Sigmoid colon (tissue), 4 donors: Measurements from ENCODE around the gene KIF26A.

Experiments used
- EP300 ChIP-seq, 4 donors: sonication (generic); formaldehyde crosslinking; IDR thresholded peaks; one replicate each; pipeline ENCODE4 v1.6.1; 2017; ENCODE audit warnings: antibody characterized with exemption in 4 of 4
- POLR2A ChIP-seq, 2 donors: fragments of 450-650 bp; IDR thresholded peaks; one replicate each; pipeline ENCODE4 v1.6.1; 2016; ENCODE audit warnings: antibody characterized with exemption in 2 of 2, mild to moderate bottlenecking in 2 of 2, moderate library complexity in 2 of 2
- POLR2AphosphoS5 ChIP-seq, 4 donors: sonication (generic); formaldehyde crosslinking; IDR thresholded peaks; one replicate each; pipeline ENCODE4 v1.6.1; 2017; ENCODE audit warnings: antibody characterized with exemption in 4 of 4
- TF ChIP-seq, protein P1 (sequence below), 4 experiments: fragments of 450-650 bp in 3 of 4; fragments of 200-600 bp in 1 of 4; IDR thresholded peaks; one replicate each; pipeline ENCODE4 v1.5.1; 2016 to 2019; ENCODE audit warnings: antibody characterized with exemption in 4 of 4, mild to moderate bottlenecking in 3 of 4, moderate library complexity in 2 of 4

DNA sequence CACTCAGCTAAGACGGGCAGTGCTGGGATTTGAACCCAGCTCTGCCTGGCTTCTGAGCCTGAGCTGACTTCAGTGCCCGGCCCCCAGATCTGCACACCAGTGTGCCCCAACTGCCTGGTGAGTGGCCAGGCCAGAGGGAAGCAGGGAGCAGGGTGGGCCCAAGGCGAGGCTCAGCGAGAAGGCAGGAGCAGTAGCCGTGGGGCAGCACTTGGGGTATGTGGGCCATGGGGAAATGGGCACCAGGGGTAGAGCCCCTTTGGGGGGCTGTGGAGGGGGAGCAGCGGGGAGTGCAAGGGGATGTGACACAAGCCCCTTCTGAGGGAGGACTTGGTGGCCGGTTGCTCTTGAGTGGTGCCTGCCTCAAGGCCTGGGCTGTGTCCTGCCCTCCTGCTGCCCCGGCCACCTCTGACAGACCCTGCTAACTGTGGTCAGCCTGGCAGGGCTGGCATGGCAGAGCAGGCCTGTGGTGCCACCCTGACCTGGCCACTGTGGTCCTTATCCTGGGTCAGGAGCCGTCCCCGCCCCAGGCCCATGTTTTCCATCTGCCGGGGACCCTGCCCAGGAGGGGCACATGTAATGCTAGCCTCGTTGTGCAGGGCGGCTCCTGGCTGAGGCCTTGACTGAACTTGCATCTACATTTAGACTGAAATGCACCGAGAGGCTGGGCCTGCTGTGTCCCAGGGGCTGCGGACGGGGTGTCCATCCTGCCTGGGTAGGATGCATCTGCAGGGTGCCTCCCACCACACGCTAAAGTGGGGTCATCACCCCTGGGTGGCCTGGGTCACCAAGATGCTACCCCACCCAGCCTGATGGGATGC lies 90.5 kb downstream of the KIF26A start:
- TF ChIP-seq, protein P1, sequence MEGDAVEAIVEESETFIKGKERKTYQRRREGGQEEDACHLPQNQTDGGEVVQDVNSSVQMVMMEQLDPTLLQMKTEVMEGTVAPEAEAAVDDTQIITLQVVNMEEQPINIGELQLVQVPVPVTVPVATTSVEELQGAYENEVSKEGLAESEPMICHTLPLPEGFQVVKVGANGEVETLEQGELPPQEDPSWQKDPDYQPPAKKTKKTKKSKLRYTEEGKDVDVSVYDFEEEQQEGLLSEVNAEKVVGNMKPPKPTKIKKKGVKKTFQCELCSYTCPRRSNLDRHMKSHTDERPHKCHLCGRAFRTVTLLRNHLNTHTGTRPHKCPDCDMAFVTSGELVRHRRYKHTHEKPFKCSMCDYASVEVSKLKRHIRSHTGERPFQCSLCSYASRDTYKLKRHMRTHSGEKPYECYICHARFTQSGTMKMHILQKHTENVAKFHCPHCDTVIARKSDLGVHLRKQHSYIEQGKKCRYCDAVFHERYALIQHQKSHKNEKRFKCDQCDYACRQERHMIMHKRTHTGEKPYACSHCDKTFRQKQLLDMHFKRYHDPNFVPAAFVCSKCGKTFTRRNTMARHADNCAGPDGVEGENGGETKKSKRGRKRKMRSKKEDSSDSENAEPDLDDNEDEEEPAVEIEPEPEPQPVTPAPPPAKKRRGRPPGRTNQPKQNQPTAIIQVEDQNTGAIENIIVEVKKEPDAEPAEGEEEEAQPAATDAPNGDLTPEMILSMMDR (IDR thresholded peaks at IDR 0.05): no peak
- no peak for TF ChIP-seq EP300 (IDR thresholded peaks at IDR 0.05)
- no peak for TF ChIP-seq POLR2A (IDR thresholded peaks at IDR 0.05)
- no peak for TF ChIP-seq POLR2AphosphoS5 (IDR thresholded peaks at IDR 0.05)
